GM18870 (cell line): ENCODE data around the gene PCDH19.

Experiments
- ATAC-seq: cut with Tn5 transposase; IDR thresholded peaks from one replicate; pipeline ENCODE4 v1.9.1; 2021; ENCODE audit warnings: moderate library complexity; ENCODE audit not compliant: unreplicated experiment

The PCDH19 gene

DNA sequence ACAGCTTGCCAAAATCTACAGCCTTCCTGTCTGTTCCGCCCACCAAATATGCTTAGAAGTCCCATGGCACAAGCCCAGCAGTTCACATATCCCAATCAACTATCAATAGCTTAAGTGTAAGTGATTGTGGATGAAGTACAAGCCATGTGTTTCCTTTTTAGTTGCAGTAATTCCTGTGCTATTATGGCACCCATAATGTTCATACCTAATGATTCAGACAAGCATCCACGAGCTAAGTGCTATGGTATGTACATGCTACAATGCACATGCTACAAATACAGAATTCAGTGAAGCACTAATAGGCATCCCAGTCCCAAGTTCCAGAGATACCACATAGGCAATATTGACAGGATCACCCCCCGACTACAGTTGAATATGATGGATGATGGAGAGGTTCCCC is 94.5 kb downstream of the PCDH19 start:
- ATAC-seq, result no peak

GRCh38 chrX:100299559-100299958 is 110.5 kb downstream of the PCDH19 start:
- no peak for ATAC-seq

DNA sequence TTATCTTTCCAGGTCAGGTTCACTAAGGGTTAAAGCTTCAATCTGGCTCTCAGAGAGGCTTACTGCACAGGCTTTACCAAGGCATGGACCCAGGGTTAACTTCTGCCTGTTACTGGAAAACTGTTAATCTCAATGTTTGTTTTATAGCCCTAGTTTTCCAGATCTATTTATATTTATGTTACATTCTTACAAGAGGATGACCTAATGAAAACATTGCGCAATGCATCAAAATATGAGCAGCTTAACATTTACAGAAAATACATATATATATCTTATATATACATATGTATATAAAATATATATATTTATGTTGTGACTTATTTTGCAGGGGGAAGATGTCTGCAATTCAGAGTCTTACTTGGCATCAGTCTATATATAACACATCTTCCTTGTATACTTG is 112.3 kb downstream of the PCDH19 start:
- ATAC-seq, result no peak

- ATAC-seq, result no peak
Measured at GRCh38 chrX:100296183-100296753, 113.8 kb downstream of the PCDH19 start.

- ATAC-seq, result no peak
Measured at GRCh38 chrX:100294965-100295364, 115.1 kb downstream of the PCDH19 start.

GRCh38 chrX:100289066-100289558 is 121.0 kb downstream of the PCDH19 start:
- ATAC-seq, result no peak

- no peak for ATAC-seq
Measured at GRCh38 chrX:100277231-100277630, 132.8 kb downstream of the PCDH19 start.

GRCh38 chrX:100274916-100275315 is 135.2 kb downstream of the PCDH19 start:
- no peak for ATAC-seq

GRCh38 chrX:100265179-100265578 is 144.9 kb downstream of the PCDH19 start:
- no peak for ATAC-seq

DNA sequence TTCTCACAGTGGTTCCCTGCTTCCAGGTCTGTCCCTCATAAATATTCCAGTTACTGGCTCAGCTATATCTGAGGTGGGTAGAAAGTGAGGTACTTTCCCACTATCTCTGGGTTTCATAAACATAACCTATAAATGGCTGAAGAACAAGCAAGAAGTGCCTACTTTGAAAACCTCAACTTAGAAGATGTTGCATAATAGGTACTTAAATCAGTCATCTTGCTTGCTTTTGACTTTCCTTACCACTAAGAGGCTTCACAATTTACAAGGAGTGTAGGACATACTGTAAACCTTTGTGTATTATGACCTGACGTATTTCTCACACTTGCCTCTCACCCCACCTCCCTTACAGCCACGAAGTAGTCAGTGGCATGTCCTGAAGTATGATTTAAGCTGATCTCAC is 145.9 kb downstream of the PCDH19 start:
- ATAC-seq, result peak; percentile 97

GRCh38 chrX:100263650-100264049 is 146.4 kb downstream of the PCDH19 start:
- no peak for ATAC-seq

DNA sequence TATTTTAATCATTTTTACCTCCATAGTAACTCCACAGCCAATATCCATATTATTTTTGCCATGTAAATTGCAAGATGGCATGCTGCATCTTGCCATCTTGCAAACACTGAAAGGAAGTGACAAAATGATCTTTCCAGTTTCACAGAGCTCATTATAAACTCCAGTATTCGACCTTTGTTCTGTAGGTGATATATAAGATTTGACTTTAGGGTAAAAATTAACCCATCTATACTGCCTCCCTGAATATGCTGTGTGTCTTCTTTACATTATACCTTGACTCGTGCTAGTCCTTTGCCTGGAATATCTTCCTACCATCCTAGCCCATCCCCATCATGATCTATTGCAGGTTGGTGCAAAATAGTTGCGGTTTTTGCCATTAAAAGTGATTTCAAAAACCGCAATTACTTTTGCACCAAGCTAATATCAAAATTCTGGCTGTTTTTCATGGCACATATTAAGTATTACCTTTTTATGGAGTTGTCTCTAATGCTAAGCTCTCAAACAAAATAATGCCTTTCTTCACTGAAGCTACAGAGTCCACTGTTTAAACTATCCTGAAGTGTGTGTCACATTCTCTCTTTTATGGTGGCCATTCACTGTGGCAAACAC is 161.1 kb downstream of the PCDH19 start:
- no peak for ATAC-seq

DNA sequence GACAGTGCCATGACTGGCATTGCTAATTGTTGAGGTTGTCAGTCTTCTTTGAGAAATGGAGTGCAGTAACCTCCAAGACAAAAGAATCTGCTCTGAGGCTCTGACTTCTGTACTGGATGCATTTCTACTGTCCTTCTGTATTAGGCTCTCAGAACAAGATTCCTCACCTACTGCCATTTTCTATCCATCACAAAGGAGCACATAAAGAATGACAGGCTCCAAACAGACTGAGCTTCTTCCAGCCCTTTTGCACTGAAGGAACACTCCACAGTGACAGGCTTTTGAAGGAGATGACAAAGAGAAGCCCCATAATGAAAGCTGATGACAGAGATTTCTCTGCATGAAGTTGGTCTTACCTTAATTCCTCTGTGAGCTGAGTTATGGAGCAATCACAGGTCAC is 162.2 kb downstream of the PCDH19 start:
- no peak for ATAC-seq

DNA sequence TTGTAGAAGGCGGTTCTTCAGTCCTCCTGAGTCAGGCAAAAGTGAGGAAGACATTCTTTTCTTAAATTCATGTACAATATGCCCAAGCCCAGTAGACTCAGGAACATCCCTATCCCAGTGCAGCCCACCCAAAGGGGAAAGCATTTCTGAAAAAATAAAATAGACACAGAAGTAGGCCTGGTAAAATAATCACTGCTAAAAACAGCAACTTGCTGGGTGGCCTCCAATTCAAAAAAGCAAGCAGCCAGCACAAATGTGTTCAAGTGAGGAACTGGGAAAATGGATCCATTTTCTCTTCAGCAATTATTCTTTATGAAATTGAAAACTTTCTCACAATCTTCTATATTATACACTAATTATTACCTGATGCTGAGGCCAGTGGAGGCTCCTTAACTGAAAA is 165.4 kb downstream of the PCDH19 start:
- no peak for ATAC-seq
